HG02973 (cell line): Measurements from ENCODE around the gene BRF1.
"Not testable (repeated sequence)": the region's sequence is repeated elsewhere in the genome, so short reads cannot be mapped to it uniquely, and the experiment has no call there.

Experiments
- ATAC-seq: cut with Tn5 transposase; IDR thresholded peaks from one replicate; pipeline ENCODE4 v1.9.1; 2021; ENCODE audit warnings: moderate library complexity; ENCODE audit not compliant: unreplicated experiment

BRF1 gene, protein sequence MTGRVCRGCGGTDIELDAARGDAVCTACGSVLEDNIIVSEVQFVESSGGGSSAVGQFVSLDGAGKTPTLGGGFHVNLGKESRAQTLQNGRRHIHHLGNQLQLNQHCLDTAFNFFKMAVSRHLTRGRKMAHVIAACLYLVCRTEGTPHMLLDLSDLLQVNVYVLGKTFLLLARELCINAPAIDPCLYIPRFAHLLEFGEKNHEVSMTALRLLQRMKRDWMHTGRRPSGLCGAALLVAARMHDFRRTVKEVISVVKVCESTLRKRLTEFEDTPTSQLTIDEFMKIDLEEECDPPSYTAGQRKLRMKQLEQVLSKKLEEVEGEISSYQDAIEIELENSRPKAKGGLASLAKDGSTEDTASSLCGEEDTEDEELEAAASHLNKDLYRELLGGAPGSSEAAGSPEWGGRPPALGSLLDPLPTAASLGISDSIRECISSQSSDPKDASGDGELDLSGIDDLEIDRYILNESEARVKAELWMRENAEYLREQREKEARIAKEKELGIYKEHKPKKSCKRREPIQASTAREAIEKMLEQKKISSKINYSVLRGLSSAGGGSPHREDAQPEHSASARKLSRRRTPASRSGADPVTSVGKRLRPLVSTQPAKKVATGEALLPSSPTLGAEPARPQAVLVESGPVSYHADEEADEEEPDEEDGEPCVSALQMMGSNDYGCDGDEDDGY

DNA sequence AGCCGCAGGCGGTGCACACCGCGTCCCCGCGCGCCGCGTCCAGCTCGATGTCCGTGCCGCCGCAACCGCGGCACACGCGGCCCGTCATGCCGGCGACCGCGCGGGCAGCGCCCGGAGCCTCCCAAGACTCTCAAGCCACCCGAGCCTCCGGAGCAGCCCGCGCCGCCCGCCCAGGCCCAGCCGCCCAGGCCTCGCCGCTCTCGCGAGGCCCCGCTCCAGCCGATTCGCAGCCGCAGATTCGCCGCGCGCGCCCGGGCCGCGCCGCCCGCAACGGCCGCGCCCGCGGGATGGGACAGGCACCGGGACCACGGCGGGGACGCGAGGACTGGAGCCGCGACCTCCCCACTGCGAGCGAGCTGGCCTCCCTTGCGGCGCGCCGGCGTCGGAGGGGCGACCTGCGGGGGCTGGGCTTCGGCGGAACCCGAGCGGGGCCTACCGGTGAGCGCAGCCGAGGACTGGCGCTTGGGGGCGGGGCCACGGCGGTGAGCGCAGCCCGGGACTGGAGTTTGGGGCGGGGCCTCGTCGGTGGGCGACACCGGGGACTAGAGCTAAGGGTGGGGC is at the start of gene BRF1:
Gene BRF1 (minus strand): TSS at position 460 of the 561 bp plus-strand sequence. CDS start 372 bp downstream, at position 88.
- ATAC-seq, result peak; percentile 85

DNA sequence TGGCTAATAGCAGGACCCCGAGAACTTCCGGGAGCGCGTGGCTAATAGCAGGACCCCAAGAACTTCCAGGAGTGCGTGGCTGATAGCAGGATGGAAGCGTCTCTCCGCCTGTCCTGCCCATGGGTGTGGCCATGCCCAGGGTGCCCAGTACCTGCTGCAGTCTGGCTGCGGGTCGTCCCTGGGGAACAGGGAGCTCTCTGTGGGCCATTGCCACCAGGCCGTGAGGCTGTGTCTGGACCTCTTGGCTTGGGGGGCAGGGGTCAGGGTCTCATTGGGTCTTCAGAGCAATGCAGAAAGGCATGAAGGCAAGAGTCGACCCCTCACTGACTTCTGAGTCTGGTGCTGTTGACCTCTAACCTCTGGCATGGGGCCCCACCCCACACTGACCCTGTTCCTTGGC is 49.2 kb upstream of the BRF1 start:
- ATAC-seq, result no peak

DNA sequence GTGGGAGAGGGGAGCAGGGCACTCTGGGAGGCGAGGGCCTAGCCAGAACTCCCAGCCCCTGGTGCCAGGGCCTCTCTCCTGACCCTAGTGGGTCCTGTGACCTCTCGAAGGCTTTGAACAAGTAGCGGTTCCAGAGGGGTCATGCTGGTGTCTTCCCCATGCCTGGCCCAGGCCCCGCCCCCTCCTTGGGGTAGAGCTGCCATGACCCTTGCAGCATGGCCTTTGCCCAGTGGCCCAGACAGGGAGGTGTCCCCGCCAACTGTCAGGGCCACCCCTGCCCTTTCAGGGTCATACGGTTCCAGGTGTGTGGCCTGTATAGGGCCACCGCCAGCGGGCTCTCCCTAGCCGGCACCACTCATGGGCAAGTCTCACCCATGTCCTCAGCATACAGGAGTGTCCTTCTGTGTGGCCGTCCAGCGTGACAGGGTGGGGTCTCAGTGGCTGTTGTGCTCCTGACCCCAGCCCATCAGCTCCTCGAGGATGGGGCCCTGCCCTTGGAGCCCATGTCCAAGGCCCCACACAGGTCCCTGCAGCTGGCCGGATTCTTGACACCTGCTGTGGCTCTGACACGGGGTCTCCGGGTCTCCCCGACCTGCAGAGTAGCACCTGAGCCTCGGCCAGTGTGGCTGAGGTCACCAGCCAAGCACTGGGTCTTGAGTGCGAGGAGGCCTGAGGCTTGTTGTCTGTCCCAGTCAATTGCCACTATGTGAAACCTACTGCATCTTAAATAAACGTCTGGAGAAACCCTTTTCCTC is 48.3 kb upstream of the BRF1 start:
- ATAC-seq, result no peak

DNA sequence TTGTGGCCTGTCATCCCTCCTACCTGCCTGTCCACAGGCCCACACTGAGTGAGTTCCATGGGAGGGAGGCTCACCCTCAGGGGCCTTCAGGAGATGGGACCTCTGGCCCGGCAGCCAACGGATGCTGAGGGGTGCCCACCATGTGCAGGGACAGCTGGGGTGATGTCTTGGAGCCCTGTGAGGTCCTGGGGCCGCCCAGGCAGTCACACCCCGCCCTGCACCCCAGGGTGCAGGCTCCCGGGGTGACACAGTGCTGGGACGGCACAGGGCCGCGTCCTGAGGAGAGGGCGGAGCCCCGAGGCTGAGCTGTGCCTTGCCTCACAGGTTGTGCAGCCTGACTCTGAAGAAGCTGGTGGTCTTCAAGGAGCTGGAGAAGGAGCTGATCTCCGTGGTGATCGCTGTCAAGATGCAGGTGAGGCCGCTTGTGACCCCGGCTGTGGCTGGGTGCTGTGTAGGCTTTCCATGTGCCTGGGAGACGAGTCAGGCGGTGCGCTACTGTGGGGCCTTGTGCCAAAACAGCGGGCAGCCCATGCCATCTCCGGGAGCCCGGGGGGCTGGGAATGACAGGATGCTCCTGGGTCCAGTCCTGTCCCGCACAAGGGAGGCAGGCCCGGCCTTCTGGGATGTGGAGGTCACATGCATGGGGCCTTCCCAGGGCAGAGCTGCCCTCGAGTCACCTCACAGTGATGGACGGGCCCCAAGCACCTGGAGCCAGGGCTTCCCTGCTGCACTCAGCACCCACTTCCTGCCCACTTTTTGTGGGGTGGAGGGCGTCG is 47.6 kb upstream of the BRF1 start:
- ATAC-seq, result no peak

DNA sequence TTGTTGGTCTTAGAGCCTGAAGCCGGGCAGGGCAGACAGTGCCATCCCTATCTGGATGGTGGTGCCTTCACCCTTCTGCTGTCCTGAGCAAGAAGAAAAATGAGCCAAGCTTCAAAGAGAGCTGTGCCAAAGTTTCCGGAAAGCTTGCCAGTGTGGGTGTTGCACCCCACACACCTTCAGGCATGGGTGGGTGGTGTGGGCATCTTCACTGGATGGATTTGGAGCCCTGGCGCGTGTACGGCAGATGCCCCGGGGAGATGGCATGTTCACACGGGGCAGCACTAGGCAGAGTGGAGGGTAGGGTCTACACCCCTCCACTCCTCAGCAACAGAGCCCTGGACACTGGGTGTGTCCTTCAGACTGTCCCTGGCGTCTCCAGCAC is 46.8 kb upstream of the BRF1 start:
- ATAC-seq, result no peak

DNA sequence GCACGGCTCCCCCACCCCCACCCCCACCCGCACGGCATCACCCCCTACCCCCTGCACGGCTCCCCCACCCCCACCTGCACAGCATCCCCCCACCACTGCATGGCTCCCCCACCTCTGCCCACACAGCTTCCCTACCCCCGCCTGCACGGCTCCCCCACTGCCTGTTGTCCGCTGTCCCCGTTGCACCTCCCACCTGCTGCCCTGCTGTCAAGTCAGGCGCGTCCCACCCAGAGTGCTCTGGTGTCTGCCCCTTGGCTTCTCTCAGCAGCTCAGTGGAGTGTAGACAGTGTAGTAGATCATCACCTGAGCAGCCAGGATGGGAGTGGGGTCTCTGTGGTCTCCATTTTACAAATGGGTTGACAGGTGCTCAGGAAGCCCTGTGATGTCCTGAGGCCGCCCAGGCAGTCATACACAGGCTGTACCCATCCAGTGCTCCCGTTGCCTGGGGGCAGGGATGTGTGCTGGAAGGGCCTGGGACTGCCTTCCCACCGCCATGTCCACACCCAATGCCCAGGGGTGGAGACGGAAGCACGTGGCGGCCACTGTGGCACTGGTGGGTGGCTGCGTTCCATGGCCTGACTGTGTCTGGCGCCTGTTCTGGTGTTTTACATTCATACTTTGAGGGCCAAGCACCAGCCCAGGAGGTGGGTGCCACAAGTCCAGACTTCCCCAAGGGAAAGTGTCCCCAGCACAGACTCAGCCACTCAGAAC is 46.2 kb upstream of the BRF1 start:
- ATAC-seq, result no peak

DNA sequence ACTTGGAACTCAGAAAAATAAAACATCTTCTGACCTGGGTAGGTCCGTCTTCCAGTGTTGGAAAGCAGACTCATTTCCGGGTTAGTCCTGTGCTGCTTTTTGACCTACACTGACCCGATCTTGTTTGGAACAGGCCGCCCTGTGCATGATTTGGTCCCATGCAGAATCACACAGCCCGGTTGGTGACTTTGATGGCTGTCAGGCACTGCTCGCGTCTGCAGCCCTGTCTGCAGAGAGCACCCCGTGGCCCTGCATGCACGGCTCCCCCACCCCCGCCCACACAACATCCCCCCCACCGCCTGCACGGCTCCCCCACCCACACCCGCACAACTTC is 45.4 kb upstream of the BRF1 start:
- no peak for ATAC-seq

DNA sequence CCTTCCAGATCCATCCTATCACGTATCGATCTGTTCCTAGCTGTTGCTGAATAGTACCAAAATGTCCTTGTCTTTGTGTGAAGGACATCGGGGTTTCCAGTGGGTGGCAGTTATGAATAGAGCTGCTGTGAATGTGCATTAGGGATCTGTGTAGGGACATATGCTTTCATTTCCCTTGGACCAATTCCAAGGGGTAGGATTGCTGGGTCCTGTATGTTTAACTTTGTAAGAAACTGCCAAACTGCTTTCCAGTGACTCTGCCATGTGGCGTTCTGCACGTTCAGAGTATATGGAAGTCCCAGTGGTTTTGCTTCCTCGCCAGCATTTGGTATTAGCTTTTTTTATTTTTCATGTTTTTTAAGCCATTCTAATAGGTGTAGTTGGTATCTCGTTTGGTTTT is 42.4 kb upstream of the BRF1 start:
- no peak for ATAC-seq

DNA sequence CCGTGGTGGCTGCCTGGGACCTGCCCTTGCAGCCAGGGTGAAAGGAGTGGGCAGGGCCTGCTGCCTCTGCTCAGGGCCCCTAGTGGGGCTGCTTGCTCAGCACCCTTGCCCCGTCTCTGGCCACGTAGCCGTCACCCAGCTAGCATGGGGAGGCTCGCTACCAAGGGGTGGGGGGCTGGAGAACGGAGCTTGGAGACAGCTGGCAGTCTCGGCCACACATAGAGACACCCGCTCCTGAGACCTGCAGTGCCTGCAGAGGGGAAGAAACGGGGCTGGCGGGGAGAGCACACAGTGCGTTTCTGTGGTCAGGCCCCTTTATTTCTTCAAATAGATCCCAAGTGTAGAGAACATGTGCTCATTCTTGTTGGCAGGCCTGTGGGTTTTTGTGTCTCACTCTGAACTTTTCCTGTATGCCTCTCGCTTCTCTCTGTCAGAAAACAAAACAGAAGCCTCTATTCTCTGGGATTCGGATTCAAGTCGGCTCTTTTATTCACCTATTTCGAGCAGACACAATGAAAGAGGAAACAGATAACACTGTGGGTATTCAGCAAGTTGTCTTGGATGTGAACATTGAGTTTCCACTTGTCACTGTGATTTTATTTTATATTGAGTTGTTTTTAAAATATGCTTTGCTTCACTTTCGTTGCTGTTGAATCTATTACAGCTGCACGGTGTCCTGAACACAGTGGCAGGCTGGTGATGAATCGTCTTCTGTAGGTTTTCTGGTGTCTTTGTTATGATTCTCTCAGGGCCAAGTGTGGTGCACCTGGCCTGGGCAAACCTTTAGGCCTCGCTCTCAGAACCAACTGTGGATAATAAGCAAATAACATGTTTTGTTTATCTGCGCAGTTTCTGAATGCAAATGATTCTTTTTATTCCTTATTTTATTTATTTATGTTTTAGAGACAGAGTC is 40.3 kb upstream of the BRF1 start:
- ATAC-seq, result no peak

DNA sequence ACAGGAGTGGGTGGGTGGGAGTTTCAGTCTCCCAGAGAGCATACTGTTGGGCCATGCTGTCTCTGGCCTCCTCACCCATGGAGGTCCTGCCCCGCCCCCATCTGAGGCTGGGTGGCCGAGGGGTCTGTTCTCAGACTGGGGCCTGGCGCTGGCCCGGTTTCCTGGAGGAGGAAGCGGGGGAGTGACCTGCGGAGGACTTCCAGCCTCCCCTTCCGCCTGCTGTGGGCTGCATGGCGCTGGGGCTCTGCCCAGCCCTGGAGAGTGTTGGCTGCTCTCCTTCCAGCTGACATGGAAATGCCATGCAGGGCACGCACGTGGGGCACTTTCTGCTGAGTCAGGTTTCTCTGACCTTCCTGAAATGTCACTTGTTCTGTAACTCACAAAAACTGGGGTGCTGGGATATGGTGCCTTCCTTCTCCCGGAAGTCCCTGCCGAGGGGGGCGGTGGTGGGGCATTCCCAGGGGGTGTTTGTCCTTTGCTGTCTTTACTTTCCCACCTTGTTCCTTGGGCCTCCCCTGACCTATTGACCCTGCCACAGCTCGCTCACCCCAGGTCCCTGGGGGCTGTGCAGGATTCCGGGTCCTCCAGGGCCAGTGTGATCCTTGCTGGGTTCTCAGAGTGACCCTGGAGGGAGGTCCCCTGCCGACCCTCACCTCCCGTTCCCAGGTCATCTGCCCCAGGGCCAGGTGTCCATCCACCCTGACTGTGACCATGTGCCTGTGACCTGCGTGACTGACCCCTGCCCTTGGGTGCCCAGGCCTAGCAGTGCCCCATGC is 37.4 kb upstream of the BRF1 start:
- no peak for ATAC-seq

DNA sequence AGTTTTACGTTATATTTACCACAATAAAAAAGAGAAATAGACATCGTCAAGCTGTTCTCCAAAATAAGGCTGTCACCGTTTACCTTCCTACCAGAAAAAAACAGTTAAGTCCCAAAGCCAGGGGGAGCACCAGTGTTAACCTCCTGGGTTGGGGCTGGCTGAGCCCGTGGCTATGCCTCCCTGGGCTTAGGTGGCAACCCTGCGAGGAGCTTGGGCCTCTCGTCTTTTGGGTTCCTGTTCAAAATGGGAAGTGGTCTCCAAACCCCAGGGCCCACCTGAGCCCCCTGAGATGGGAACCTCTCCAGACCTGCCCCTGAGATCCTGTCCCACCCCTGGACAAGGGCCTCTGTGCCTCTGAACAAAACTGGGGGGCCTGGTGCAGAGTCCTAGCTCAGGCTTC is 36.6 kb upstream of the BRF1 start:
- ATAC-seq, result no peak

DNA sequence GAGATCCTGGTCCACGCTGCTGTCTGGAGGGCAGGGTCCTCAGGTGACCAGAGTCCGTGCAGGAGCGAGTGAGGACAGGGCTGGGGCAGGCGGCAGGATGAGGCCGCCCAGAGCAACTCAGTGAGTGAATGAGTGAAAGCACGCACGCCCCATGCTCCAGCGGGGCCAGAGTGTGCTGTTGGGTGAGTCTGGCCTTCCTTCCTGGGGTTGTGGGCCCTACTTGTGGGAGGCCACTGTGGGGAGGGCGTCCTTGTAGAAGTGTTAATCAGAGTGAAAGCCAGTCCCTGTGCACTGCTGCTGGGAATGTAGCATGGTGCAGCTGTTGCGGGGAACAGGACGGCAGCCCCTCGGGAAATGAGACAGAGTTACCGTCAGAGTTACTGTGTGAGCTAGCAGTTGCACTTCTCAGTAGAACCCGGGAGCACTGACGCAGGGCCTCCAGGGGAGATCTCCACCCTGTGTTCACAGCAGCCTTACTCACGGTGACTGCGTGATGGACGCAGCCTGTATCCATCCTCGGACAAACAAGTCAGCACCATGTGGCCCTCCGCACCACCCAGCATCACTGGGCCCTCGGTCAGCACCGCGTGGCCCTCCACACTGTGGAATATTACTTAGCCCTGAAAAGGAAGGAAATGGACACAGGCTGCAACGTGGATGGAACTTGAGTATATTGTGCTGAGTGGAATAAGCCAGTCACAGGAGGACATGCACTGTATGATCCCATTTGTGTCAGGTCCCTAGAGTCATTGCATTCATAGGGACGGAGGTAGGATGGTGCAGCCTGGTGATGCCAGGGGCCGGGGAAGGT is 35.9 kb upstream of the BRF1 start:
- ATAC-seq, result no peak

DNA sequence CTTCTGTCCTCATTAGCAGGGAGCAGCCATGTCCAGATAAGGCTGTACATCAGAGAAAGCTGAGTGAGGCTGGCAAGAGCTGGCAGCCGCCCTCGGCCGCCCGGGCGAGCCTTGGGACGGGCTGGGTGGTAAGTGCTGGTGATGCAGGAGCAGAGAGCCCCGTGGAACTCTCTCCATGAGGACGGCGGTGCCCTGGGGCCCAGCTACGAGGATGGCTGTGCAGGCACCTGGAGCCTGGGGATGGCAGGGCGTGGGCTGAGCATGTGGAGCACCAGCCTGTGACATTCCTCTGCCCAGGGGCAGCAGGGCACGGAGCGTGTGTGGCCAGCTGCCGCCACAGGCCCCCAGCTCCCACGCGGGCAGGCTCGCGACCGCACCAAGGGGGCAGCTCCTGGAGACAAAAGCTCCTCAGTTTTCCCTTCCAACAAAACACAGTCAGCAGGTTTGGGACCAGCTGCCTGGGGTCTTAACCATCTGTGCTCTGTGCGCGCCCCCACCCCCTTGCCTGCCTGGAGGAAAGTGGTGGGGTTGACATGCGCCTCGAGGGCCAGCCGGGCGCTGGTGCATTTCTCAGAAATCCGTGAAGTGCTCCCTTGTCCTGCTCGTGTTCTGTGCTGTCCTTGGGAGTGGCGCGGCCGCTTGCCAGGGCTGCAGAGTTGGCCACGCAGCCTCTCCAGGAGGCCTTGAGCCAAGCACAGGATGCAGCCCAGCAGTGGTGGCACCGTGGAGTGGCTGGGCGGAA is 35.1 kb upstream of the BRF1 start:
- ATAC-seq, result no peak

DNA sequence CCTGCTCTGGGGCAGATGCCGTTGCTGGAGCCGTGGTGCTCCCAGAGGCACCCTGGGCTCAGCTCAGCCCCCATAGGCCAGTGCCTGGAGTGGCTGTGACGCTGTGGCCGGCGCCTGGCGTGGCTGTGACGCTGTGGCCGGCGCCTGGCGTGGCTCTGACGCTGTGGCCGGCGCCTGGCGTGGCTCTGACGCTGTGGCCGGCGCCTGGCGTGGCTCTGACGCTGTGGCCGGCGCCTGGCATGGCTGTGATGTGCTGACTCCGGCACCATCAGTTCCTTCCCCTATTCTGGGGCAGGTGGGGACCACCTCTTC is 34.4 kb upstream of the BRF1 start:
- not testable (repeated sequence) for ATAC-seq

DNA sequence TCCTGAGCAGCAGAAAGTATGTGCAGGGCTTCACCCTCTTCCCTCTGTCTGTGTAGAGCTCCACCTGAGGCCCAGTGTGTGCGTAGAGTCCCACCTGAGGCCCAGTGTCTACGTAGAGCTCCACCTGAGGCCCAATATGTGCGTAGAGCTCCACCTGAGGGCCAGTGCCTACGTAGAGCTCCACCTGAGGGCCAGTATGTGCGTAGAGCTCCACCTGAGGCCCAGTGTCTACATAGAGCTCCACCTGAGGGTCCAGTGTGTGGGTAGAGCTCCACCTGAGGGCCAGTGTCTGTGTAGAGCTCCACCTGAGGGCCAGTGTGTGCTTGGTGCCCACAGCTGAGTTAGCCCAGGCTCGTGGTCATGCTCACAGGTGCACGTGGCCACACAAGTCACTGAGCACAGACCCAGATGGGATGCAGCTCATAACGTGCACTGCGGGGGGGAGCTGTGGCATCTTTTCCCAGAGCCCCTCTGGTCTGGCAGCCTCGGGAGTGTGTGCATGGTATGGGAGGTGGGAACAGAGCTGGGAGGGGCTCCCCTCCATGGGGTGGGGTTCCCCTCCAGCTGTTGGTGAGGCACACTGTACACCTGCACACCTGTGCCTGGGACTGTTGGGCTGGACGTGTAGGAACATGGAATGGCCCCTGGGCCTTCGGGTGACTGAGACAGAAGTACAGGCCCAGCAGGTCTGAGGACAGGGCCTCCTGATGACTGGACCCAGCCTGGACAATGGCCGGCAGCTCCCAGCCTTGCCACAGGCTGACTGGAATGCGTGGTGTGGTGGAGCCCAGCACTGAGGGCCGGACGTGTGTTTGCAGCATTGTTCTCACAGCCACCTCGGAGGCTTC is 33.8 kb upstream of the BRF1 start:
- no peak for ATAC-seq
